H54 (cell line): ENCODE data around the gene PRG2.

ENCODE experiments used
- DNase-seq: peaks from one replicate; pipeline ENCODE4 v3.0.0; 2011; ENCODE audit warnings: low spot score, mixed read lengths; ENCODE audit not compliant: insufficient read length
- FAIRE-seq: peaks from 3 replicates; lab custom pipeline; 2011; peaks lifted over from hg19 to GRCh38; lab: Jason Lieb, UNC
- POLR2A ChIP-seq: IDR thresholded peaks from 2 replicates; pipeline ENCODE4 v1.6.1; 2011; ENCODE audit warnings: low read depth, mild to moderate bottlenecking, low read length

The PRG2 gene

DNA sequence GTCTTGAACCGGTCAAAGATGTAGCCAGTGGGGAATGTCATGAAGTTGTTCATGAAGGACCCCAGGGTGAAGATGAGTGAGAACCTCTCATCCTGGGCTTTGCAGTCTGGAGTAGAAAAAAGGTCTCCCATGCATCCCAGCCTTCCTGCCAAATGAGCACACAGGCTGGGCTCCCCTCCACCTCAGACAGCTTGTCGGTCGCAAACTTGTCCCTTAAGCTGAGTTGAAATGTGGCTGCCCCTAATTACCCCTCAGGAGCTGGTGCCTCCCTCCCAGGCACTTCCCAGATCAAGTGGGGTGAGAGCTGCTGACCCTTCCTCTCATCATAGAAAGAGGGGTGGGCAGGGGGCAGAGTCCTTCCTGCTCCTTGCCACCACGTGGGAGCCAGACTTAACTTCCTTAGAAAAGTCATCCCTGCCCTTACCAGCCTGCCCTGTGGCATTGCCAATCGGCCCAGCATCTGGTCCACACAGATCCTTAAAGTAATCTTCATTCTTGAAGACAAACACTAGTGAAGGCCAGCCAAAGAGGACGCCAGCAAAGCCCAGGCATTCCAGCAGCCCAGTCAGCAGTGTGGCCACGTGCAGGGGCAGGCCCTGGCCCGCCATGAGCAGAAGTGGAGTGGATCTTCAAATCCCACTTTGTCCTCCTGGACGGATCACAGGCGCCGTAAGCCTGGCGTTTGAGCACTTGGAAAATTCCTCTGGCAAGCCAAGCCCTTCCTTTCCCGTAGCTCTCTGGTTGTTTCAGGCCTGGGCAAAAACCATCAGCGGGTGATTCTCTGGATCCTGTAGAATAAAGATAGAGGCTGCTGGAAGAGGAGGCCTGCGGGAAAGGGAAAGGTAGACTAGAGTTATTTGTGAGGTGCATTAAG is 35.4 kb upstream of the PRG2 start:
- TF ChIP-seq POLR2A, result no peak
- no peak for FAIRE-seq

DNA sequence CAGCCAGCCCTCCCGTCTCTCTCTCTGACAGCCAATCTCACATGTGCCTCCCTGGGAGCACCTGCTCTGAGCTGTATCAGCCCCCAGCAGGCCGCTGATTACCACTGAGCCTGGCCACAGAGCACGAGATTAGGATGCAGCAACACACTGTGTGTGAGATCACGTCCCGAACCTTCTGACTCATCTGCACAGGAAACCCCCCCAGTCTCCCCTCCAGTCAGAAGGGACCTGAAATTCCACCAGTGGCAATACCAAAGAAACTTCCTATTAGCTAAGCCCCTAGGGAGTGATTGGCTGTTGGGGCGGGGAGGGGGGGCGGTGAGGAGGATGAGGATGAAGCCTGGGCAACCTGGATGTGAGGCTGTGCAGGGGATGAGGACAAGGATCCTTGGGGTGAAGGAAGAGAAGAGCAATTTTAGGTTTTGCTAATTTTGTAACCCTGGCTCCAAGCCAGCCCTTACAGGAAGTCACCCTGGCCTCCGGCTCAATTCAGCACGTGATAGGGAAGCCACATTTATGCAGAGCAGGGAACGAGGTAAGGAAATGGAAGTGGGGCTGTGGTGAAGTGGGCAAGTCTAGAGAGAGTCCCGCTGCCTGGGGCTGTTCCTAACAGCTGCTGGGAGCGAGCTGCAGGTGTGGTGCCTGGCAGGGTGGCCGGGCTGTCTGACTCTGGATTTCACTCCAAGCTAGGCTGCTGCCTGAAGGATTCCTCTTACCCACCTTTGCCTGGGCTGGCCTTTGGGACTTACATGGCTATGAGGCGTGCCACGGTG is 34.5 kb upstream of the PRG2 start:
- no peak for TF ChIP-seq POLR2A

More for the DNA sequence above, 35.4 kb upstream of the PRG2 start:
- DNase-seq, result no peak

DNA sequence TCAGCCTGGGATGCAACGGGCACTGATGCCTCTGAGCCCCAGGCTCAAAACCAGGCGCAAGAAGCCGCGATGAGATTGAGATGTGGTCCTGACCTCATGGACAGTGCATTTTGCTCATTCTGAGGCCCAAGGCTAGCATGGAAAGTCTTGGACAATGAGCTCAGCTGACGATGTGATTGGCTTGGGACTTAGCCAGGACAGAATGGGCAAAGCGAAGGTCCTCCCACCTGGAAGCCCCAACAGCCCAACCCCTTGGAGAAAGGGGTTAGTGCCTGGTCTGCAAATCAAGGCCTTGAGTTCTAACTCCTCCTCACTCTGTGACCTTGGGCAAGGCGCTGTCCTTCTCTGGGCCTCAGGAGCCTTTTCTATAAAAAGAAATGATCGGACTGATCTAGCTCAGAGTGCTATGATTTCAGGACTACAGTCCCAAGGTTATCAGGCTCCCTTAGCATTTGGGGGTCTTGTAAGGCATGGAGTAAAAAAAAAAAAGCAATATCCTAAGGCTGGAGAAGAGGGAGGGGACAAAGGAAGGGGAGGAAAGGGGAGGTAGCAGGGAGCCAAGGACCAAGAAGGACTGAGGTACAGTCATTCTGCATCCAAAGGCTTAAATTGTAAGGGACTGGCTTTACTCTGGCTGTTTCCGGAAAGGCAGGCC is 33.8 kb upstream of the PRG2 start:
- DNase-seq, result no peak
- TF ChIP-seq POLR2A, result no peak
- FAIRE-seq, result no peak

More for the DNA sequence above, 34.5 kb upstream of the PRG2 start:
- DNase-seq (peak; percentile 70), FAIRE-seq (peak; percentile 11)

DNA sequence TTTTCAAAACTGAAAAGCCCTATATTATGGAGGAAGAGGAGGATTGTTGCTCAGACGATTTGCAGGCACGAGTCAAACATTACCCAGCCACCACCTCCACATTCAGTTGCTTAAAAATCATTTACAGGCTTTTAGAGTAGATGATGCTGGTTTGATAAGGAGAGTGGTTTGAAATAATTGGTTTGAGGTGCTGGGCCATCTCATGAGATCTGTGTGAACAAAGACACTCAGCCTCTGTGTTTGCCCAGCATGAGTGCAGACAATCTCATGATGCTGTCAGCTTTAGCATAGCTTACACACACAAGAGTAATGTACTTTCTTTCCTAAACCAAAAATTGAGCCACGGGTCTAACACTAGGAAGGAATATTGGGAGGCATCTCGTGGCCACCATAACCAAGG is 32.2 kb upstream of the PRG2 start:
- no peak for TF ChIP-seq POLR2A
- FAIRE-seq (no peak), DNase-seq (no peak)

DNA sequence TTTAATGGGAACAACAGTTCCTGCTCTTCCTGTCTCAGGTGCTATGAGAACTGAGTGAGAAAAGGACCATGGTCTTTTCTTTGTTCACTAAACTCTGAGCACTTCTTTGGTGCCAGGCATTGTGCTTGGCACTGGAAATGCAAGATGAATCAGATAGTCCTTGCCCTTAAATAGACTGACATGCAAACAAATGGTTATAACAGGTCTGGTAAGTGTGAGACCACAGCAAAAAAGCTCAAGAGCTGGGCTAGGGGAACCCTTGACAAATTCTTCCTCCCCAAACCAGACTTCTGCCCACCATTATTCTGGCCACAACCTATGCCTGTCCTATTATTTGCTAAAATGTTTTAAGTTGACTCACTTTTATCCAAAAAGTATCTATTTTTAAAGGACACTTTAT is 31.4 kb upstream of the PRG2 start:
- FAIRE-seq, result no peak
- no peak for TF ChIP-seq POLR2A

DNA sequence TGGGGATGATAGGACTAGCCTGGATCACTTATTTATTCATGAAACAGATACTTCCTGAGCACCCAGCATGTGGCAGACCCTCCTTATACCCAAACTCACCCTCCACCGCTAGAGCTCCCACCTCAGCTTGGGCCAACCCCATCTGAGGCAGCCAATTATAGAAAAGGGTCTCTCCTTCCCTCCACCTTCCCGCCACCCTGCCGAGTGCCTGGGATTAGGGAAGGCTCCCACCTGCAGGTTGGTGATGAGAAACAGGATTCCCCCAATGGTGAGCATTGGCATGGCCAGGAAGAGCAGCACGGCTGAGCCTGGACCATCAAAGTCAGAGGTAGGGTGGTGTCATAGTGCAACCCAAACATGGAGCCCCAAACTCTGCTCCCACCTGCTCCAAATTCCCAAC is 30.6 kb upstream of the PRG2 start:
- TF ChIP-seq POLR2A, result no peak
- DNase-seq, result no peak
- no peak for FAIRE-seq

More for the DNA sequence above, 31.4 kb upstream of the PRG2 start:
- DNase-seq, result no peak

DNA sequence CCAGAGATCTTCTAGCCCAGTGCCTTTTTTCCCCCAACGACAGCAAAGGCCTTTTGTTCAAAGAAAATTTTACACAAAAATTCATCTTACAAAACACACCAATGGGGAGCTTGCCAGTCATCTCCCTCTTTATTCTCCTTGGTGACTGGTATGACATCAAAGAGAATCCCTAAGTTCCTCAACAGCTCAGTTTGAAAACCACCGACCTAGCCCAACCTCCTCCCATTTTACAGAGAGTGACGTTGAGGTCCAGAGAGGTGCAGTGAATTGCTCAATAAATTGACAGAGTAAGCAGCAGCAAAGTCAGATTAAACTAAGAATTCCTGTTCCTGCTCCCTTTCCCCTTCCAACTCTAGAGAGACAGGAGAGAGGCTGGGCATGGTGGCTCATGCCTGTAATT is 28.7 kb upstream of the PRG2 start:
- no peak for FAIRE-seq
- TF ChIP-seq POLR2A, result no peak
- DNase-seq, result no peak

DNA sequence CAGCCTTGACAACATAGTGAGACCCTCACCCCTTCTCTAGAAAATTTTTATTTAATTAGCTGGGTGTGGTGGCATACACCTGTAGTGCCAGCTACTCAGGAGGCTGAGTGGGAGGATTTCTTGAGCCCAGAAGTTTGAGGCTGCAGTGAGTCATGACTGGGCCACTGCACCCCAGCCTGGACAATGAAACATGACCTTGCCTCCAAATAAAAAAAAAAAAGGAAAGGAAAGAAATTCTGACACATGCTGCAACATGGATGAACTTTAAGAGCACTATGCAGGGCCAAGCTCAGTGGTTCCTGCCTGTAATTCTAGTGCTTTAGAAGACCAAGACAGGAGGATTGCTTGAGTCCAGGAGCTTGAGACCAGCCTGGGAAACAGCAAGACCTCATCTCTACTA is 27.7 kb upstream of the PRG2 start:
- TF ChIP-seq POLR2A, result no peak
- FAIRE-seq (no peak), DNase-seq (no peak)

DNA sequence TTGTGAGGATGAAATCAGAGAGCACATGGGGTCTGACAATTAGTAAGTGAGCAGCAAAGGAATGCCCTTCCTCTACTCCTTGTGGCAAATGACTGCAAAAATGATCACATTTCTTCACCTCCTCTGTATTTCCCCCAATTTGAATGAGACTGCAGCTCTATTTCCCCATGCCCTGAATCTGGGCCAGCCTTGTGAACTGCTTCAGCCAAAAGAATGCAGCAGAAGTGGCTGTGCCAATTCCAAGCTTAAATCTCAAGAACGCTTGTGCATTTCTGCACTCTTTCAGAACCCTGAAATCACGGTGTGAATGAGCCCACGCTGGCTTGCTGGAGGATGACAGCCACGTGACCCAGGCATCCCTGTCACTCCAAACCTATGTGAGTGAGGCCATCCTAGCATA is 26.6 kb upstream of the PRG2 start:
- DNase-seq, result no peak
- no peak for FAIRE-seq
- TF ChIP-seq POLR2A, result no peak

DNA sequence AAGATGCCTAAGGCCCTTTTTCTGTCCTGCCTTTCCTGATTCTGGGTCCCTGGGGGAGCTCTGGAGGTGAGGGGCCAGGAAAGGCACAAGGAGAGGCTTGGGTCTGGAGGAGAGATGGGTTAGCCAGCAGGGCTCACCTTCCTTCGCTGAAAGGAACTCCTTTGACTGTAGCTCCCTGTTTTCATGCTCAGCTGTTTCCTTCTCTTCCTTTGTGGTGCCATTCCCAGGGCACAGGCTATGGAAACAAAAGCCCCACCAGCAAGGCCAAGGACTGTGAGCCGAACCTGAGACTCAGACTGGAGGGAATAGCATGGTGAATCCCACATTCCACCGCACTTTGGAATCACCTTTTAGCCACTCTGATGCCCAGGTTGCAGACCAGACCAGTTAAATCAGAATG is 26.0 kb upstream of the PRG2 start:
- FAIRE-seq (no peak), DNase-seq (no peak)
- TF ChIP-seq POLR2A, result no peak

DNA sequence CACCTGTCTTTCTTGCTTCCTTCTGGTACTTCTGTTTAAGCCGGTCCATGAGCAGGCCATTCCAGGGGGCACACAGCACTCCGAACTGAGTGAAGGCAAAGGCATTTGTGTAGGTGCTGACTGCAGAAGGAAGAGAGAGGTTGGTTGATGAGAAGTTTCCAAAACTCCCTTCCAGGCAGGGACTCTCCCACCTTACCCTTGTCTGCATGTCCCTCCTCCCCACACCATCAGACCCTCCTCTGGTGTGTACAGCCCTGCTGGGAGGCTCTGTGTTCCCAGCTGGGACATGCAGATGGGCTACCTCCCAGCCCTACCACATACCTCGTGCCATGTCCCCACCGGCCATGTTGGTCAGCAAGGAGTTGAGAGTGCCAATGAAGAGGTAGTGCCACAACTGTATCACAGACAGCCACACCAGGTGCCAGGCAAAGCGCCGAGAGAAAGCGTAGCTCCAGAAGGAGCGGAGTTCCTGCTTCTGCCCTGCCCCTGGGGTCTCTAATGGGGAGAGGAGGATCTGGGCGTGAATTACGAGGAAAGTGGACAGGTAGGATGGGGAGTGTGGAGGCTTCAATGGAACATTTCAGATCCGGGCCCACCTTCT is 24.3 kb upstream of the PRG2 start:
- FAIRE-seq (no peak), DNase-seq (no peak)
- no peak for TF ChIP-seq POLR2A

DNA sequence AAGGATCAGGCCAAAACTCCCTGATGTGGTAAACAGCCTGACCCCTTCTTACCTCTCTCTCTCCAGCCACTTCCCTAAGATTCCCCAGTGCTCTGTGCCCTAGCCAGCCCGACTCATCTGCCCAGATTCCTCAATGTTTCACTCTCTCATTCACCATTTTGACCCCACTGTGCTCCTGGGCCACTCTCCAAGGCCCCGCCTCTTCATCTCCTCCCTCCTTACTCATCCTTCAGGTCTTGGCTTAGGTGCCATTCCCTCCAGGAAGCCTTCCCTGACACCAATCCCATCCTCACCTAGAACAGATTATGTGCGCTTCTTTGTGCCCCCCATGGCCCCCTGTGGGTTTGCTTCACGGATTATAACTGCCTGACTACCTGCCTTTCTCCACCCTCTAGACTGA is 23.2 kb upstream of the PRG2 start:
- FAIRE-seq (no peak), DNase-seq (no peak)
- no peak for TF ChIP-seq POLR2A

DNA sequence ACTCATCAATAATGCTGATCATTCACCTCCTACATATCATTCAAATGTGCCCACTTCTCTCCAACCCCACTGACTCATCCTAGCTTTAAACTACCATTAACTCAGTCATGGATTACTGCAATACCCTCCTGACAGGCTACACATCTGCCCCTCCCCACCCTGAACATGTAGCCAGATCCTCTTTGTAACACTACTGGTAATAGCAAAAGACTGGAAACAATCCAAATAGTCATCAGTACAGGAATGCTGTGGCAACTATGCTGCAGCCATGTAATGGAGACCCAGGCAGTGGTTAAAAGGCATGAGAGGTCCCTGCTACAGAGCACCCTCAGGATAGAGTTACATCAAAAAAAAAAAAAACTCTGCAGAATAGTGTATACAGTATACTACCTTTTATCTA is 19.8 kb upstream of the PRG2 start:
- no peak for TF ChIP-seq POLR2A
- FAIRE-seq (no peak), DNase-seq (no peak)
